ENCODE data around the gene WASHC3. TPM values are rescaled to one million over a fixed set of nuclear protein-coding genes. Genes with fewer than 3 reads are reported as not detected.

Gene WASHC3
- total and polyA plus RNA-seq, 10 of the 15 experiments (the other 5 are each of a cell fraction or from before 2014, with no cell fraction given) = 18.8 to 106 (median 64.3) TPM

DNA sequence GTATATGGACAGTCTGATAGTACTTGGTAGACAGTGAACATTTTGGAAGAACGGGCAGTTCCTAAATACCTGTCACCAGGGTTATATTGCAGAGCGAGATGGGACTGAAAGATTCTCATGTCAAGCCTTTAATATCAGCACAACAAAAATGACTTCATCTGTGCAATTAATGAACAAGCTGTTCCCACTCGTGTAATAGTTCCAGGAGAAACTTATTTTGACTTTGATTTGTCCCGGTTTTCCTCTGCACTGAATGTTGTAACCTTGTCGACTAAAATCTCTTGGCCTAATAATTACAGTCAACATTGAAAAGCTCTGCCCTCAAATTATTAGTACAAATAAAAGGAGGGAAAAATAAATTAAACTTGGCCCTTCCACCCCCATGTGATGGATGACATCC, 79.5 kb downstream of the WASHC3 start:
- ATAC-seq (no peak), FAIRE-seq (no peak), DNase-seq (ENCODE audit: low read depth, low spot score) (no peak)
- ChIA-PET CTCF (no interaction called here), SMC1A (ENCODE audit: uncharacterized antibody, unreplicated experiment) (interaction anchor here (1.0 kb wide), 1 partner anchor 49 kb away, joined by 3 read pairs; no protein-coding TSS in a partner anchor), RAD21 (ENCODE audit: unreplicated experiment) (interaction anchor here (0.6 kb wide), 1 partner anchor 40 kb away, joined by 3 read pairs; no protein-coding TSS in a partner anchor), POLR2A (no interaction called here)
- H3K4me2 ChIP-seq (ENCODE audit: control insufficient read depth, insufficient read depth) = no peak overlapping the region
- TF ChIP-seq POU2F2 (IDR thresholded peaks at IDR 0.05; ENCODE audit: borderline replicate concordance, low read depth, low read length) (no peak), CHD2 (IDR thresholded peaks at IDR 0.05; ENCODE audit: borderline replicate concordance, low read depth, low read length) (no peak)
- 67% methylated on average over 5 of the region's 5 CpGs for WGBS (ENCODE audit: insufficient coverage, insufficient replicate concordance, low lambda C conversion rate, missing lambda C conversion rate)
- no peaks in the 10 kb centered on the region for H3K27me3 ChIP-seq (replicated peaks in 1 of 2; ENCODE audit: control insufficient read depth in 2 of 2, insufficient read depth in 2 of 2, low read length in 1 of 2)
- BruUV-seq (replicated peaks) = no TSS peak
- no peaks in the 10 kb centered on the region for H3K36me3 ChIP-seq (ENCODE audit: control insufficient read depth in 2 of 2, insufficient read depth in 2 of 2, low read length in 1 of 2)
- H4K20me1 ChIP-seq (ENCODE audit: control insufficient read depth, insufficient read depth) = no peaks in the 10 kb centered on the region
- no peak overlapping the region for H3K27ac ChIP-seq (ENCODE audit: control insufficient read depth, insufficient read depth)
- no peak overlapping the region for H3K9ac ChIP-seq (ENCODE audit: control insufficient read depth, insufficient read depth, low read length)
- intact Hi-C loops (cut with micrococcal nuclease; ENCODE audit: unreplicated experiment) (no loop called here), in situ Hi-C loops (cut with MboI) (no loop called here)
- H3K79me2 ChIP-seq (ENCODE audit: control insufficient read depth, insufficient read depth, low read length) = peaks cover 6% of the 10 kb centered on the region; the same call in 1 of the 2 replicates
- H3K4me1 ChIP-seq (ENCODE audit: control insufficient read depth, insufficient read depth, low read length) = no peaks in the 10 kb centered on the region
- no peaks in the 10 kb centered on the region for H3K9me3 ChIP-seq (replicated peaks; ENCODE audit: control insufficient read depth, insufficient read depth, low read length)
- H3K4me3 ChIP-seq = no peak overlapping the region
- no peak overlapping the region for H2AFZ ChIP-seq (ENCODE audit: control insufficient read depth, low read depth, low read length)

DNA sequence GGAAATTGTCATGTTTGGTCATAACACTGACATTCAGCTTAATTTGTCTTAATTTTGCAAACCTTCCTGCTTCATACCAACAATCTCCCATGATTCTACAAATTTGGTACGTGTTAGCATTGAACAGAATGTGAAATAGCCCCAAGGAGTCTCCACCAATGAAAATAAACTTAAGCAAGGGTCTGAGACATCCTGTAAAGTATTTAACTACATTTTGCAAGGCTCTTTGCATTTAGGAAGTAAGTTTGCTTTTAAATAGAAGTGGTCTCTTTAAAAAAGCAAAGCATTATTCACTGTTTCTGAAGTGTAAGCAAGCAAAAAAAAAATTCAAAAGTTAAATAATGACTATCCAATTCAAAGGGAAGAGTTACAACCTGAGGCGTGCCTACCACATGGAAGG, 79.9 kb downstream of the WASHC3 start:
- TF ChIP-seq MTA2 (IDR thresholded peaks at IDR 0.05; ENCODE audit: low read depth) = no peak
- TF ChIP-seq TCF12 (IDR thresholded peaks at IDR 0.05; ENCODE audit: low read depth, low read length) = no peak
- TF ChIP-seq STAT3 (IDR thresholded peaks at IDR 0.05; ENCODE audit: low read depth, low read length) = no peak
- TF ChIP-seq, protein P1, sequence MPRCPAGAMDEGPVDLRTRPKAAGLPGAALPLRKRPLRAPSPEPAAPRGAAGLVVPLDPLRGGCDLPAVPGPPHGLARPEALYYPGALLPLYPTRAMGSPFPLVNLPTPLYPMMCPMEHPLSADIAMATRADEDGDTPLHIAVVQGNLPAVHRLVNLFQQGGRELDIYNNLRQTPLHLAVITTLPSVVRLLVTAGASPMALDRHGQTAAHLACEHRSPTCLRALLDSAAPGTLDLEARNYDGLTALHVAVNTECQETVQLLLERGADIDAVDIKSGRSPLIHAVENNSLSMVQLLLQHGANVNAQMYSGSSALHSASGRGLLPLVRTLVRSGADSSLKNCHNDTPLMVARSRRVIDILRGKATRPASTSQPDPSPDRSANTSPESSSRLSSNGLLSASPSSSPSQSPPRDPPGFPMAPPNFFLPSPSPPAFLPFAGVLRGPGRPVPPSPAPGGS (IDR thresholded peaks at IDR 0.05; ENCODE audit: borderline replicate concordance, insufficient read depth, low read depth, low read length, poor library complexity, severe bottlenecking) = no peak
- no peak for TF ChIP-seq YY1 (IDR thresholded peaks at IDR 0.05; ENCODE audit: low read depth, low read length)
- TF ChIP-seq NR2C2 (IDR thresholded peaks at IDR 0.05; ENCODE audit: borderline replicate concordance, control insufficient read depth, insufficient read length, low read depth) = no peak
- TF ChIP-seq ZZZ3 (IDR thresholded peaks at IDR 0.05; ENCODE audit: control insufficient read depth, insufficient read length, low read depth) = no peak
- TF ChIP-seq TARDBP (IDR thresholded peaks at IDR 0.05; ENCODE audit: borderline replicate concordance) = no peak
- Histone ChIP-seq H3K79me2 (ENCODE audit: control insufficient read depth, insufficient read depth, low read length) (peaks cover 6% of the 10 kb centered on the region; the same call in 1 of the 2 replicates), H3K27me3 (replicated peaks in 1 of 2; ENCODE audit: control insufficient read depth in 2 of 2, insufficient read depth in 2 of 2, low read length in 1 of 2) (no peaks in the 10 kb centered on the region), H3K4me3 (no peak overlapping the region), H4K20me1 (ENCODE audit: control insufficient read depth, insufficient read depth) (no peaks in the 10 kb centered on the region), H2AFZ (ENCODE audit: control insufficient read depth, low read depth, low read length) (no peak overlapping the region), H3K9ac (ENCODE audit: control insufficient read depth, insufficient read depth, low read length) (no peak overlapping the region), H3K36me3 (ENCODE audit: control insufficient read depth in 2 of 2, insufficient read depth in 2 of 2, low read length in 1 of 2) (no peaks in the 10 kb centered on the region), H3K4me2 (ENCODE audit: control insufficient read depth, insufficient read depth) (no peak overlapping the region), H3K27ac (ENCODE audit: control insufficient read depth, insufficient read depth) (no peak overlapping the region), H3K4me1 (ENCODE audit: control insufficient read depth, insufficient read depth, low read length) (no peaks in the 10 kb centered on the region), H3K9me3 (replicated peaks; ENCODE audit: control insufficient read depth, insufficient read depth, low read length) (no peaks in the 10 kb centered on the region)
- 22% methylated on average over 2 of the region's 2 CpGs for WGBS (ENCODE audit: insufficient coverage, insufficient replicate concordance, low lambda C conversion rate, missing lambda C conversion rate)
- ChIA-PET RAD21 (ENCODE audit: unreplicated experiment) (no interaction called here), SMC1A (ENCODE audit: uncharacterized antibody, unreplicated experiment) (no interaction called here), CTCF (no interaction called here), POLR2A (no interaction called here)
- FAIRE-seq (no peak), ATAC-seq (no peak), DNase-seq (ENCODE audit: low read depth, low spot score) (no peak)
- intact Hi-C loops (cut with micrococcal nuclease; ENCODE audit: unreplicated experiment) (no loop called here), in situ Hi-C loops (cut with MboI) (no loop called here)
- BruUV-seq (replicated peaks) = no TSS peak
